HG02840 (cell line): Measurements from ENCODE around the gene RBM18.

ENCODE experiments used
- ATAC-seq: cut with Tn5 transposase; IDR thresholded peaks from one replicate; pipeline ENCODE4 v1.9.1; 2021; ENCODE audit warnings: mild to moderate bottlenecking, moderate library complexity, moderate number of reproducible peaks; ENCODE audit not compliant: unreplicated experiment, low FRiP score

The RBM18 gene, protein sequence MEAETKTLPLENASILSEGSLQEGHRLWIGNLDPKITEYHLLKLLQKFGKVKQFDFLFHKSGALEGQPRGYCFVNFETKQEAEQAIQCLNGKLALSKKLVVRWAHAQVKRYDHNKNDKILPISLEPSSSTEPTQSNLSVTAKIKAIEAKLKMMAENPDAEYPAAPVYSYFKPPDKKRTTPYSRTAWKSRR

DNA sequence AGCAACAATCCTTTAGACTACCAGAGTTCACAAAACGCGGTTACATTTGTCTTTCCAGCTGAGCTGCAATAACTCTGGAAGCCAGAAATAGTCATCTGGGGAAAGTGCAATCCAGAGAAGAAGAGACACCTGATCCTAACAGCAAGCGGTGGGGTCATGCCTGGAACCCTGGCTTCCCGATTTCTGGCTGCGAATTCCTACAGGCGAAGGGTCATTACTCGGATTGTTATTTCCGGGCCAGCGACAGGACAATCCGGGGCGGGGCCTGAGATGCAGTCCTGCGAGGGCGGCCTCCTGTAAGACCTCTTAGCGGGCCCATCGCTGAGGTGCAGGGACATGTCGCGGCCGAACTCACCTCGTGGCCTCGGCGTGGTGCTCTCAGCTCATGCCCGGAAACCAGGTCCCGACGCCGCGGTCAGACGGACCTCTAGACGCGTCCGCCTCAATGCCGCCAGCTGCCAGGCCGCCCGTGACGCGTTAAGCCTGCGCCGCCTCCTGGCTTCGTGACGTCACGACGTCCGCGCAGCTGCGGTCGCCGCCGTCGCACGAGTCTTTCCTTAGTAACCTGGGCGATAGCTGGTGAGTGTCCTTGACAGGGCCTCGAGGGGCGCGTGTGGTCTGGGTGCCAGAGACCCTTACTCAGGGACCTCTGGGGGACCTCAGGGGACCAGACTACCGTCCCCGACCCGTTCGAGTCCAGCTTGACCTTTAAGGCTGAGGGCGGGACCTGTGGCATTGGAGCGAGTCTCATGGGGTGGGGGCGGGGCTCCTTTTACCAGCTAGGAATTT is at the start of gene RBM18, which contains the start of gene MRRF:
Gene RBM18, minus strand, starts transcription at position 481 of the 789 bp plus-strand sequence. CDS start 3,348 bp downstream, outside the sequence.
Gene MRRF, plus strand, starts transcription at position 523 of the 789 bp plus-strand sequence. CDS start 6,010 bp downstream, outside the sequence.
- ATAC-seq = peak; percentile 83

DNA sequence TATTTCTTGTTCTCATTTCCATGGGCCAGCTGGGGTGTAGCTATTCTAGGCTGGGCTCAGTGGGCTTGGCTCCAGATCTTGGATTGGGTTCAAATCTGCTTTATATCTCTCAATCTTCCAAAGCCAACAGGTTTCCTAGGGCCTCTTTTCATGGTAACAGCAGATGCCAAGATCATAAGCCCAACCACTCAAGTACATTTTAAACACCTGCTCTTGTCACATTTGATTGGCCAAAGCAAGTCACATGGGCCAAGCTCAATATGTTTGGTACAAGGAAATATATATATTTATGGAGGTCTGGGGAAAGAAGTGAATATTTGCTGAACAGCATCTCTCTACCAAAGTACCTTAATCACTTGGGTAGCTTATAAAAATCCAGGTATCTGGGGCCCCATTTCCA is 49.5 kb upstream of the RBM18 start:
- no peak for ATAC-seq

DNA sequence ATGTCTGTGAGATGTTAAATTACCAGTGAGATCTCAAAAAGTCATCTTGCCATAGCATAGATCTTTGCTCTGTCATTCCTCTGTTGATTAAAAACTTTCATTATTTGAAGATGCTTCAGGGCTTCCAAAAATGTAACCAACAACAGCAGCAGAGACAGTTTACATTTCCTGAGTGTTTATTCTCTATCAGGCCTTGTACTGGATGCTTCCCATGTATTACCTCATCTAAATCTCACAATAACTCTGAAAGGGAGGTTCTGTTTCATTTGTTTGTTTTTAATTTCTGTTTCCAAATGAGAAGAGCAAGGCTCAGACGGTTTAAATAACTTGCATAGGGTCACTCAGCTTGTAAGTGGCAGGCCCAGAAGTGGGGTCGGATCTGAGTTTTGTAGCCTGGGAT is 45.2 kb upstream of the RBM18 start:
- ATAC-seq = no peak

DNA sequence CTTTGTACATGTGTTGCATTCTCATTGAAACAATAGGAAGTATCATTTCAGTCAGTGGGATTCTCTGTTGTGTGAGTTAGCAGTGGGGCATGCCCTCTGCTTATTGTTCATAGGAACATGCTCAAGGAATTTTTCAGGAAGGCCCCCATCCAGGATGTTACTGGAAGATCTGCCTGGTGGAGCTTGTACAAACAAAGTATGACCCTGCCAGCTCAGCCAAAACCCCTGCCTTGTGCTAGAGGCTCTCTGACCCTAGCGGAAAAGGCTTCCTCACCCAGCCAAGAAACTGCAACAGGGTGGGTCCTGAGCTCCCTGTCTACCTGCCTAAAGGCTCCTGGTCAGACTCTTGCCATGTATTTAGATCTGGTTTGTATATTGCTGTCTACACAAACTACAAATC is 43.3 kb upstream of the RBM18 start:
- no peak for ATAC-seq

DNA sequence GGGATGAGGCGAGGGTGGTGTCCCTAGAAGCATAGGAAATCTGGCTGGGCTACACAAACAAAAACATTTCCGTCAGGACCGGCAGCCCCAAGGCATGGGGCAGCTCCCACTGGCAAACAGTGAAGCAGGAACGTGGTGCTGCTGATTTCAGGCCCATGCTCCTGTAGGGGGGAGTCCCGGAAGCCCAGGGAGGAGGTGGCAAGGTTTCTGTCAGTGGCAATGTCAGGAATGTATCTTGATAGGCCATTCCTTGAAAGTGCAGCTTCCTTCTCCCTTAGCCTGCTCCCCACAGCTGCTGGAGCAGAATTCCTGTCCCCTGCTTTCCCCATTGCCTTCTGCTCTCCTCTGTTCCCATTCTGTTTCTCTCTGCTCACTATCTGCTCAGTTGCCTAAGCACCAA is 42.4 kb upstream of the RBM18 start:
- ATAC-seq = no peak

DNA sequence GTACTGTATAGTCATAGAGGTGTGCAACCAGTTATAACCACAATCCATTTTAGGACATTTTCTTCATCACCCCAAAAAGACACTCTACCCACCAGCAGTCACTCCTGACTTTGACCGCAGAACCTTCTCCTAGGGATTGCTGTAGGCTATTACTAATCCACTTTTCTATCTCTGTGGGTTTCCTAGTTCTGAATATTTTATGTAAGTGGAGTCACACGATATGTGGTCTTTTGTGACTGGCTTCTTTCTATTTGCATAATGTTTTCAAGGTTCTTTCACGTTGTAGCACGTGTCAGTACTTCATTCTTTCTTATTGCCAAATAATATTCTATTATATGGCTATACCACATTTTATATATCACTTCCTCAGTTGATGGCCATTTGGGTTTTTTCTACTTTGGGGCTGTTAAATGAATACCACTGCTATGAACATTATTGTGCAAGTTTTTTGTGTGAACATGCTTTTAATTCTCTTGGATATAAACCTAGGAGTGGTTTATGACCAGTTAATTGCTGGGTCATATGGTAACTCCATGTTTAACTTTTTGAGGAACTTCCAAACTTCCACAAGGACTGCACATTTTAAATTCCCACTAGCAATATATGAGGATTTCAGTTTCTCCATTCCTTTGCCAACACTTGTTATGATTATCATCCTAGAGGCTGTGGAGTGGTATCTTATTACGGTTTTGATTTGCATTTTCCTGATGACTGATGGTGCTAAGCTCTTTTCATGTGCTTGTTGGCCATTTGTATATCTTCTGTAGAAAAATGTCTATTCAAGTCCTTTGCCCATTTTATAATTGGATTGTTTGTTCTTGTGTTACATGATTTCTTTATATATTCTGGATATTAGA is 37.8 kb upstream of the RBM18 start:
- ATAC-seq = no peak

DNA sequence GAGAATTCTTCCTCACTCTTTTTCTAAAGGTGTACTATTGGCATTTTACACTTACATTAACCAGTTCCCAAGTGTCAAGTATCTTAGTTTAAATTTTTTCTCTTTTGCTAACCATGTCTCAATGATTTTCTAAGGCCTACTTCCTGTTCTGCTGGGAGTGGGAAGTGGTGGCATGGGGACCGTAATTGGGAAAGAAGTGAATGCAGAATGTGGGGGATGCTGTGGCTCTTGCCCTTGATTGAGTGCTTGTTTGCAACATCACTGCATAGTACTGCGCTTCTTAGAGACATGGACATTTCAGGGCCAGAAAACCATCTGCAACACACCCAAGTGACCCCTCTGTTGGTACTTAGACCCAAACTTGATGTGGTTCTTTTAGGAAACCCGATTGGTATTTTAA is 32.9 kb upstream of the RBM18 start:
- ATAC-seq = no peak

DNA sequence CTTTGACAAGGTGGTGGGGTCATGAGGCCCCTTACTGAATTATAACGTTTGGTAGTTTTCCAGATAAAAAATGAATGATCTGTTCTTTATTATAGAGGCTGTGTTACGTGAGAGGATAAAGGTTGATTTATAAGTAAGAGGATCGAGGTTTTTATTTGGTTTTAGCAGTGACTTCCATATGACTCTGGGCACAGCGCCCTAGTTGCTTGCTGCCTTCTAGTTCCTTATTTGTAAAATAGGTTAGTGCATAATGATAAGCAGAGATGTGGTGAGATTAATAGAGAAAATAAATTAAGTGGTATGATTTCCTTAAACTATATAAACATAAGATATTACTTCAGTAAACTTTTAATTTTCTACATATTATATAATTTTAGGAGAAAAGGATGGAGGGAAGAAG is 29.9 kb upstream of the RBM18 start:
- ATAC-seq = no peak

DNA sequence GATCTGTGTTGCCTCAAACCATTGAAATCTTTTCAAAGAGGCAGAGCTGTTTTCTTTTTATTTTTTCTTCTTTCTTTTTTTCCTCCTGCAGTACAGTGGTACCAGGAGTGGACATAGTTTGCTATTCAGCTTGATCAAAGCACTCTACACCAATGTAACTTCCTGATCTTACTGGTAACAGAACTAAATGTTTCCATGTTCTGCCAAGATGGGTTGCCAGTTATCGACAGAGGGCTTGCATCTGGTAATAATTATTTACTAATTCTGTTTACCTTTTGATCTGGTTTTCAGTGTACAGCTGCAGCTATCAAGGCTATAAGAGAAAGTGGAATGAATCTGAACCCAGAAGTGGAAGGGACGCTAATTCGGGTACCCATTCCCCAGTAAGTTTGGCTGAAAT is 26.8 kb upstream of the RBM18 start:
- no peak for ATAC-seq

DNA sequence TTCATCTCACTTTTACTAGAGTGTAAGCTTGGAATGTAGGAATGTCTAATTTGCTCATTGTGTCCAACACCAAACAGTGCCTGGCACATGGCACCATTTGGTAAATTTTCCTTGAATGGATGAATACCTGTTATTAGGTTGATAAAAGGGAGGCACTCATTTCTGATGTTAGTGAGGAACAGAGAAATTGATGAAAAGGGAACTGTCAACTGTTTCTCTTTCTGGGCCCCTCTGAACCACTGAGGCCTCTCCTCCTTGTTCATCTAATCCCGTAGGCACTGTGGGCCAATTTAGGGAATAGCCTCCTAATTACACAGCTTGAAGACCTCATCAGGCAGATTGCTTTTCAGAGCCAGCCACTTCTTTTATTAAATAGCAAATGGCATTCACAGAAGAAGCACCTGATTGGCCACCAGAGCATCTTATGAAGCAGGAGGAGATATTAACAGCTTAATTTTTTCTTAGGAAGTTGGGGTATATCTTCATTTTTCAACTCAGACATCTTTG is 22.6 kb upstream of the RBM18 start:
- no peak for ATAC-seq

DNA sequence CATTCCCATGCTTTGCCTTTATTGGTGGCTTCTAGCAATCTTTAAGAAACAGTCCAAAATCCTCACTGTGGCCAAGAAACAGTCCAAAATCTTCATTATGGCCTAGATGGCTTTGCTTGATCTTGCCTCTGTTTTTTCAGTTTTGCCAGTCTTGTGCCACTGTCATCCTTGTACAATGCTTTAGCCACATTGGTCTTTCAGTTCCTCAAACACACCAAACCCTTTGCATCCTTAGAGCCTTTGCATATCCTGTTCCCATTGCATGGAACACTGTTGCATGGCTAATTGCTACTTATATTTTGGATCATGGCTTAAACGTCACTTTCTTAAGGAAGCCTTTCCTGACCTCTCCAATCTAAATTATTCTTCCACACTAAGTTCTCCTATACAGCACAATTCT is 22.1 kb upstream of the RBM18 start:
- ATAC-seq = no peak

DNA sequence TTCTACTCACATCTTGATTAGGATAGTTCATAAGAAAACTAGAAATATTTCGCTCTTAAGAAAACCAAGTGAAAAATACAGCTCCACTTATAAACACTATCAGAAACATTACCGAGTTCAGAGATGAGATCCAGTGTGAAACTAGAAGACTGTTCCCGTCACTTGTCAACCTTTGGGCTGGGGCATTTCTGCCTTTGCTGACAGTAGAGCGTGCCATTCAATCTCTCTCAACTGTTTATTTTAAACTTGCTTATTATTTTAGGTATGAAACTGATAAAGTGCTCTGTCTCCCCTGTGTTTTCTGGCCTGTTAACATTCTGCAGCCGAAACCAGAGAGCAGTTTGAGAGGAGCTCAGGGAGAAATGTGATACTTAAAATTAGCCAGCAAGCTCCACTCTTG is 16.7 kb upstream of the RBM18 start:
- ATAC-seq = no peak

DNA sequence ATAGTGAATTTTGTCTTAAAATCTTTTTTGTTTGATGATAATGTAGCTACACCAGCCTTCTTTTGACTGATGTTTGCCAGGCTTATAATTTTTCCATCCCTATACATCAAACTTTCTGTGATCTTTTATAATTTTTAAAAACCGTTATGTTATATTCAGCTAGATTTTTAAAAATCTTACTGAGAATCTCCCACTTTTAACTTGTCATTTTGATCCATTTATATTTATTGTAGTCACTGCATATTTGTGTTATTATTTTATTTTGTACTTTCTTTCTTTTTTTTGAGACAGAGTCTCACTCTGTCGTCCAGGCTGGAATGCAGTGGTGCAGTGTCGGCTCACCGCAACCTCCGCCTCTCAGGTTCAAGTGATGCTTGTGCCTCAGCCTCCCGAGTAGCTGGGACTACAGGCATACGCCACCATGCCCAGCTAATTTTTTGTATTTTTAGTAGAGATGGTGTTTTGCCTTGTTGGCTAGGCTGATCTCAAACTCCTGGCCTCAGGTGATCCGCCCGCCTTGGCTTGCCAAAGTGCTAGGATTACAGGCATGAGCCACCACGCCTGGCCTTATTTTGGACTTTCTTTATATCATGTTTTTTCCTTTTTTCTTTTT is 12.8 kb upstream of the RBM18 start:
- no peak for ATAC-seq

DNA sequence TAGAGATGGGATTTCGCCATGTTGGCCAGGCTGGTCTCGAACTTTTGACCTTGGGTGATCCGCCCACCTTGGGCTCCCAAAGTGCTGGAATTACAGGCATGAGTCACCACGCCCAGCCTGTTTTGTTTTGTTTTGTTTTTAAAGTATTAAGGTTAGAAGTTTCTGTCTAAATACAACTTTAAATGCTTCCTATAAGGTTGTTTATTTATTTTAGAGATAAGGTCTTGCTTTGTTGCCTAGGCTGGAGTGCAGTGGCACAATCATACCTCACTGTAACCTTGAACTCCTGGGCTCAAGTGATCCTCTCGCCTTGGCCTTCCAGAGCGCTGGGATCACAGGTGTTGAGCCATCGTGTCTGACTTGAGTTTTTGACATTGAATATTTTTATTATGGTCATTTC is 11.5 kb upstream of the RBM18 start:
- ATAC-seq = no peak

DNA sequence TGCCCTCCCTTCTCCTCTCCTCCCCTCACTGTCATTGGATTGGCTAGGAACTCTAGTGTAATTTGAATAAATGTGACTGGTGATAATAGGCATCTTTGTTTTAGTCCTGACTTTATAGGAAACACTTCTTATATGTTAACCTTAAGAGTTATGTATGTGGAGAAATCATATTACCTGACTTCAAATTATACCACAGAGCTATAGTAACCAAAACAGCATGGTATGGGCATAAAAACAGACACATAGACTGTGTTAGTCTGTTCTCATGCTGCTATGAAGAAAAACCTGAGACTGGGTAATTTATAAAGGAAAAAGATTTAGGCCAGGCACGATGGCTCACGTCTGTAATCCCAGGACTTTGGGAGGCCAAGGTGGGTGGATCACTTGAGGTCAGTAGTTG is 9.4 kb upstream of the RBM18 start:
- ATAC-seq = no peak

DNA sequence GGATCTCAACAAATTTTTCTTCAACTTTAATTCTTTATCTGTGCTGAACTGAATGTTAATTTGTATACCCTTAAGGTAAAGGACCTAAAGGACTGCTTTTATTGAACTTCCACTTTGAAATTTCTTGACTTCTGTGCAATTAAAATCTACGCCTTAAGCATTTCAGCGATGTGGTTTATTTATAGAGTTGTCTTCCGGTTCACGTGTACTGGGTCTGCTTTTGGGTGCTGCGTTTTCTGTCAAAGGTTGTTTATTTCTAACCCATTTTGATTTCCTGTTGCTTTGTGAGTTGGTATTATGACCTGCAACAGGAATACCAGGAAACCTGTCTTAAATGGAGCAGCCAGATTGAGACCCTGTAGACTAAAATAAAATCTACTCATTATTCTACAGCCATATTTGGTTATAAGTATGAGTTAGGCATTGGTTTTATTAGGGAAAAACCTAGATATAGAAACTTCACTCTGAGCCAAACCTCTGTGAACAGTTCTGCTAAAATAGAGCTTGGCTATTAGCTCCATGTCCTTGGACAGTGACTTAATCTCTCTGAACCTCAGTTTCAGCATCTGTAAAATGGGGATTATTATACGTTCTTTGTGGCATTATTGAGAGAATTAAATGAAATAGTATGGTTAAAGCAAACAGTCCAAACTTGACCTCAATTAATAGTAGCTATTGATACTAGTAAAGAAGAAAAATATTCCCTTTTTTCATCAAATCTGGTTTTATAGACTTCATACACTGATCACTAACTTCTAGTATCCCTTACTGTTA is 3.6 kb upstream of the RBM18 start:
- ATAC-seq = no peak

DNA sequence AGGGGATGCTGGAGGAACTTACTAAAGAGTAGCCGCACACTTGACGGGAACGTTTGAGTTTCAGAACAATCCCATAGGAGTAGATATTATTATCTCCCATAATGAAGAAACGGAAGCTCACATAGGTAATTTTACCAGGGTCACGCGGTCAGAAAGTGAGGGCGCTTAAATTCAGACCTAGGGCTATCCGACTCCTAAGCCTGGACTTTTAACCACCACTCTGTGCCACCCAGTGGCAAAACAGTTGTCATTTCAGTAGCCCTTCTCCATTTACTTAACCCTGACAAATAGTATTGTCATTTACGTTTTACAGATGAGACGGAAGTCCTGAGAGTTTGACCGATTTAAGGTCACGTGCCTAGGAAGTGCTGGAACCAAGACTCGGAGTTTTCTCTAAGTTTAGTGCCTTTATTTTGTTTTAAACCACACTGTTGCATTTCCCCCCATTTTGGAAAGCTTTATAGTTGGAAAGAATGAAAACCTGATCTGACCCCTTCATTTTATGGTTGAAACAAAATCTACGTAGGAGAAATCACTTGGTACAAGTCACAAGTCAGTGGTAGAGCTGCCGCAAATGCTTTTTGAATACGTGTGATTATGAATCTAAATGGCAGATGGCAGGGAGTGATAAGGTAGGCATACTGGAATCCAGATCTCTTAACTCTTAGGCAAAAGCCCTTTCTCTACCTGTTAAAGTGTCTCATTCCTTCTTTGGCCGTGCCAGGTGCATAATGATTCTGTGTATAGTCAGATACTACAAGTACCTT is 692 bp upstream of the RBM18 start:
- peak; percentile 14 for ATAC-seq

DNA sequence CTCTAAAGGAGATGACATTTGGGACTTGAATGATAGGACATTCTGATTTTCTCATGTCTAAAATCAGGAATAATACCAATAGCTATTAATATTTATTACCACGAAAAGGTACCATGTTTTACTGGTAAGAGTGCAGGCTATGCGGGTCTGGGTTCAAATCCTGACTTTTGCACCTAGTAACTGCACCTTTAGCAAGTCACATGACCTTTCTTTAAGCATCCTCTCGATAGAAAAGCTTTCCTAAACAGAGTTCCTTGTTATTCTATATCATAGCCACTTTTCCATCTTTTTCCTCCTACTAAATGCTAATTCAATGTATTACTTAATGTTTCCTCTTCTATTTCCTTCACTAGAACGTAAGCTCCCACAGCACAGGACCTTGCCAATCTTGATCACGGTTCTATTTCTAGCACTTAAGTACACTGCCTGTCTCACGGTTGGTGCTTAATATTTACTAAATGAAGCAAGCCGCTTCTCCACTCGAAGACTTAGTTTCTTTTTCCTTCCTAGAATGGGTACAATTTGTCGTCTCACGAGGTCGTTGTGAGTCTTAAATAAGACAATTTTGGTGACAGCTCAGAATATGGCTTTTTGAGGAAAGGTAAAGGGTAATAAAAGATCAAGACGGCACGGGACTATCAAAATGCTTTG is 816 bp downstream of the RBM18 start:
- no peak for ATAC-seq

DNA sequence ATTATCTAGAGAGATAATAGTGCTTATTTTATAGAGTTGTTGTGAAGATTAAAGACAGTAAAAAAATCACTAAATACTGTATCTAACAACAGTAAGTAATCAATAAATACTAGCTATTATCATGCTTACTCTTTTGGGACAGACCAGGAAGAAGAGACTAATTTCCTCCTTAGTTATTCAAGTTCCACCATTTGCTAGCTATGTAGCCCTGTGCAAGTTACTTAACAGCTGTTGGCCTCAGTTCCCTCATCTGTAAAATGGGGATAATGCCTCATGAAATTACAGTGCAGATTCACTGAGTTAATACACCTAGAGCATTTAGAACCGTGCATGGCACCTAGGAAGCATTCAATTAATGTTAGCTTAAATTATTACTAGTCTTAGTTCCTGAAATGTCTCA is 2.6 kb downstream of the RBM18 start:
- no peak for ATAC-seq
